Neural cell (in vitro differentiated cells): ENCODE results near the gene UPK1B. TPM values are rescaled to one million over a fixed set of nuclear protein-coding genes. Genes with fewer than 3 reads are reported as not detected.

ENCODE experiments used
- H2AFZ ChIP-seq: fragments of 200-600, 300-800 bp; sonication (generic), shearing (Covaris generic); 2 replicates; pipeline ENCODE4 v1.6.0; 2014; ENCODE audit warnings: low read depth, mild to moderate bottlenecking, antibody characterized with exemption, low read length, moderate library complexity
- H3F3A ChIP-seq: fragments of 200-600 bp; shearing (Covaris generic); 2 replicates; pipeline ENCODE4 v1.6.1; 2016; ENCODE audit warnings: mild to moderate bottlenecking, moderate library complexity, mixed read lengths, antibody characterized with exemption, low read length; ENCODE audit not compliant: insufficient read depth, poor library complexity, severe bottlenecking
- H3K27ac ChIP-seq: fragments of 200-600, 300-800 bp; sonication (generic), shearing (Covaris generic); 2 replicates; pipeline ENCODE4 v1.5.1; 2014; ENCODE audit warnings: mild to moderate bottlenecking, low read length, moderate library complexity
- H3K27me3 ChIP-seq: fragments of 300-800, 200-600 bp; sonication (generic), shearing (Covaris generic); 2 replicates; pipeline ENCODE4 v1.6.0; 2014; ENCODE audit warnings: mild to moderate bottlenecking, low read depth, low read length, moderate library complexity; ENCODE audit not compliant: insufficient read depth
- H3K36me3 ChIP-seq: fragments of 300-800, 200-600 bp; sonication (generic), shearing (Covaris generic); 2 replicates; pipeline ENCODE4 v1.5.1; 2014; ENCODE audit warnings: mild to moderate bottlenecking, antibody characterized with exemption, low read length, moderate library complexity; ENCODE audit not compliant: insufficient read depth
- H3K4me2 ChIP-seq: fragments of 300-800, 200-600 bp; sonication (generic), shearing (Covaris generic); 2 replicates; pipeline ENCODE4 v1.6.0; 2014; ENCODE audit warnings: mild to moderate bottlenecking, low read length
- H3K4me3 ChIP-seq: fragments of 300-800, 200-600 bp; sonication (generic), shearing (Covaris generic); 2 replicates; pipeline ENCODE4 v1.5.1; 2014; ENCODE audit warnings: mild to moderate bottlenecking, low read length, moderate library complexity
- H3K79me2 ChIP-seq: fragments of 200-600 bp; shearing (Covaris generic); replicated peaks from 2 replicates; pipeline ENCODE4 v1.6.0; 2014; ENCODE audit warnings: mild to moderate bottlenecking, low read length, moderate library complexity; ENCODE audit not compliant: insufficient read depth
- H3K9ac ChIP-seq: fragments of 300-800, 200-600 bp; sonication (generic), shearing (Covaris generic); 2 replicates; pipeline ENCODE4 v1.6.1; 2016; ENCODE audit warnings: mild to moderate bottlenecking, low read length, mixed read lengths
- H3K9me2 ChIP-seq: fragments of 200-600 bp; shearing (Covaris generic); 2 replicates; pipeline ENCODE4 v1.6.1; 2016; ENCODE audit warnings: mild to moderate bottlenecking, low read length, mixed read lengths; ENCODE audit not compliant: insufficient read depth
- H3K9me3 ChIP-seq: fragments of 200-600, 300-800 bp; sonication (generic), shearing (Covaris generic); 2 replicates; pipeline ENCODE4 v1.6.1; 2016; ENCODE audit warnings: mild to moderate bottlenecking, mixed run types, low read length, moderate library complexity, mixed read lengths
- H4K20me1 ChIP-seq: fragments of 200-600 bp; shearing (Covaris generic); 2 replicates; pipeline ENCODE4 v1.6.1; 2016; ENCODE audit warnings: mild to moderate bottlenecking, mixed run types; ENCODE audit not compliant: insufficient read depth
- EP300 ChIP-seq: fragments of 450-650 bp; conservative IDR thresholded peaks from 2 replicates; pipeline ENCODE4 v1.6.1; 2014; ENCODE audit warnings: antibody characterized with exemption, mild to moderate bottlenecking, moderate library complexity; ENCODE audit not compliant: poor library complexity, severe bottlenecking
- EZH2 ChIP-seq: fragments of 200-600, 300-800 bp; shearing (Covaris generic), sonication (generic); IDR thresholded peaks from 2 replicates; pipeline ENCODE4 v1.6.1; 2014; ENCODE audit warnings: antibody characterized with exemption, low read length, borderline replicate concordance, mild to moderate bottlenecking; ENCODE audit not compliant: insufficient read depth, poor library complexity, severe bottlenecking
- MXI1 ChIP-seq: fragments of 450-650 bp; conservative IDR thresholded peaks from 2 replicates; pipeline ENCODE4 v1.6.1; 2014; ENCODE audit warnings: antibody characterized with exemption, mild to moderate bottlenecking; ENCODE audit not compliant: poor library complexity, severe bottlenecking
- POLR2AphosphoS5 ChIP-seq: IDR thresholded peaks from 2 replicates; pipeline ENCODE4 v1.6.1; 2012
- RAD21 ChIP-seq: fragments of 450-650 bp; conservative IDR thresholded peaks from 2 replicates; pipeline ENCODE4 v1.6.1; 2014; ENCODE audit warnings: antibody characterized with exemption, mild to moderate bottlenecking, moderate library complexity
- SMC3 ChIP-seq: fragments of 450-650 bp; conservative IDR thresholded peaks from 2 replicates; pipeline ENCODE4 v1.6.1; 2014; ENCODE audit warnings: antibody characterized with exemption, mild to moderate bottlenecking, moderate library complexity; ENCODE audit not compliant: poor library complexity
- TAF1 ChIP-seq: IDR thresholded peaks from 2 replicates; pipeline ENCODE4 v1.6.1; 2012; ENCODE audit warnings: low read depth
- polyA plus RNA-seq: library from polyadenylated mRNA; depleted of rRNA; stranded (reverse); fragments of >200 nt; gene quantifications from 2 replicates; pipeline ENCODE4 v1.2.3, GENCODE V29; 2014
- TF ChIP-seq, protein P1 (sequence below): fragments of 450-650 bp; IDR thresholded peaks from 2 replicates; pipeline ENCODE4 v1.5.1; 2014; ENCODE audit warnings: antibody characterized with exemption, mild to moderate bottlenecking, moderate library complexity; ENCODE audit not compliant: poor library complexity, severe bottlenecking
- TF ChIP-seq, protein P2 (sequence below): IDR thresholded peaks from 2 replicates; pipeline ENCODE4 v1.6.1; 2012; ENCODE audit warnings: borderline replicate concordance

Gene UPK1B
- polyA plus RNA-seq, 1 donor from 2014 or later = not detected

GRCh38 chr3:119223511-119223910, 50.1 kb downstream of the UPK1B start:
- Histone ChIP-seq H3K79me2 (no peaks in the 10 kb centered on the region), H3K4me2 (no peak overlapping the region), H4K20me1 (no peaks in the 10 kb centered on the region), H3K27ac (no peak overlapping the region), H3K36me3 (no peaks in the 10 kb centered on the region), H3K9me2 (no peaks in the 10 kb centered on the region), H3K9me3 (no peaks in the 10 kb centered on the region), H3F3A (no peaks in the 10 kb centered on the region), H3K27me3 (no peaks in the 10 kb centered on the region), H2AFZ (no peak overlapping the region), H3K4me3 (no peak overlapping the region), H3K9ac (no peak overlapping the region)
- TF ChIP-seq, protein P1, sequence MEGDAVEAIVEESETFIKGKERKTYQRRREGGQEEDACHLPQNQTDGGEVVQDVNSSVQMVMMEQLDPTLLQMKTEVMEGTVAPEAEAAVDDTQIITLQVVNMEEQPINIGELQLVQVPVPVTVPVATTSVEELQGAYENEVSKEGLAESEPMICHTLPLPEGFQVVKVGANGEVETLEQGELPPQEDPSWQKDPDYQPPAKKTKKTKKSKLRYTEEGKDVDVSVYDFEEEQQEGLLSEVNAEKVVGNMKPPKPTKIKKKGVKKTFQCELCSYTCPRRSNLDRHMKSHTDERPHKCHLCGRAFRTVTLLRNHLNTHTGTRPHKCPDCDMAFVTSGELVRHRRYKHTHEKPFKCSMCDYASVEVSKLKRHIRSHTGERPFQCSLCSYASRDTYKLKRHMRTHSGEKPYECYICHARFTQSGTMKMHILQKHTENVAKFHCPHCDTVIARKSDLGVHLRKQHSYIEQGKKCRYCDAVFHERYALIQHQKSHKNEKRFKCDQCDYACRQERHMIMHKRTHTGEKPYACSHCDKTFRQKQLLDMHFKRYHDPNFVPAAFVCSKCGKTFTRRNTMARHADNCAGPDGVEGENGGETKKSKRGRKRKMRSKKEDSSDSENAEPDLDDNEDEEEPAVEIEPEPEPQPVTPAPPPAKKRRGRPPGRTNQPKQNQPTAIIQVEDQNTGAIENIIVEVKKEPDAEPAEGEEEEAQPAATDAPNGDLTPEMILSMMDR = no peak
- TF ChIP-seq RAD21 (no peak), TAF1 (no peak), POLR2AphosphoS5 (no peak)
- TF ChIP-seq, protein P2, sequence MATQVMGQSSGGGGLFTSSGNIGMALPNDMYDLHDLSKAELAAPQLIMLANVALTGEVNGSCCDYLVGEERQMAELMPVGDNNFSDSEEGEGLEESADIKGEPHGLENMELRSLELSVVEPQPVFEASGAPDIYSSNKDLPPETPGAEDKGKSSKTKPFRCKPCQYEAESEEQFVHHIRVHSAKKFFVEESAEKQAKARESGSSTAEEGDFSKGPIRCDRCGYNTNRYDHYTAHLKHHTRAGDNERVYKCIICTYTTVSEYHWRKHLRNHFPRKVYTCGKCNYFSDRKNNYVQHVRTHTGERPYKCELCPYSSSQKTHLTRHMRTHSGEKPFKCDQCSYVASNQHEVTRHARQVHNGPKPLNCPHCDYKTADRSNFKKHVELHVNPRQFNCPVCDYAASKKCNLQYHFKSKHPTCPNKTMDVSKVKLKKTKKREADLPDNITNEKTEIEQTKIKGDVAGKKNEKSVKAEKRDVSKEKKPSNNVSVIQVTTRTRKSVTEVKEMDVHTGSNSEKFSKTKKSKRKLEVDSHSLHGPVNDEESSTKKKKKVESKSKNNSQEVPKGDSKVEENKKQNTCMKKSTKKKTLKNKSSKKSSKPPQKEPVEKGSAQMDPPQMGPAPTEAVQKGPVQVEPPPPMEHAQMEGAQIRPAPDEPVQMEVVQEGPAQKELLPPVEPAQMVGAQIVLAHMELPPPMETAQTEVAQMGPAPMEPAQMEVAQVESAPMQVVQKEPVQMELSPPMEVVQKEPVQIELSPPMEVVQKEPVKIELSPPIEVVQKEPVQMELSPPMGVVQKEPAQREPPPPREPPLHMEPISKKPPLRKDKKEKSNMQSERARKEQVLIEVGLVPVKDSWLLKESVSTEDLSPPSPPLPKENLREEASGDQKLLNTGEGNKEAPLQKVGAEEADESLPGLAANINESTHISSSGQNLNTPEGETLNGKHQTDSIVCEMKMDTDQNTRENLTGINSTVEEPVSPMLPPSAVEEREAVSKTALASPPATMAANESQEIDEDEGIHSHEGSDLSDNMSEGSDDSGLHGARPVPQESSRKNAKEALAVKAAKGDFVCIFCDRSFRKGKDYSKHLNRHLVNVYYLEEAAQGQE = no peak

DNA sequence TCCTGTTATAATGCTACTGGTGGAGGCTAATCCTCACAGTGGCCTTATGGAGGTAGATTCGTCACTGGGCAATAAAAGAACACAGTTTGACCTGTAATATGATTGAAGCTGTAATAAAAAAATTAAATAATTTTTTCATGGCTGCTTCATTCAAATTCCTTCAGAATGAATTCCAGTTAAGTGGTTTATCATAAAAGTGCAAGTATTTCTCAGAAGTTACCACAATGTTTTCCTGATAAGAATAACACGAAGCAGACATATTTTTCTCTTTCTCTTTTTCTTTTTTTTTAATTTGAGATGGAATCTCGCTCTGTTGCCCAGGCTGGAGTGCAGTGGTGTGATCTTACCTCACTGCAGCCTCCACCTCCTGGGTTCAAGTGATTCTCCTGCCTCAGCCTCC, 51.7 kb downstream of the UPK1B start:
- Histone ChIP-seq H3F3A (no peaks in the 10 kb centered on the region), H3K4me2 (no peak overlapping the region), H3K79me2 (no peaks in the 10 kb centered on the region), H3K4me3 (no peak overlapping the region), H4K20me1 (no peaks in the 10 kb centered on the region), H2AFZ (no peak overlapping the region), H3K27ac (no peak overlapping the region), H3K9me2 (no peaks in the 10 kb centered on the region), H3K9ac (no peak overlapping the region), H3K9me3 (no peaks in the 10 kb centered on the region), H3K27me3 (no peaks in the 10 kb centered on the region), H3K36me3 (no peaks in the 10 kb centered on the region)
- TF ChIP-seq EZH2 = no peak

DNA sequence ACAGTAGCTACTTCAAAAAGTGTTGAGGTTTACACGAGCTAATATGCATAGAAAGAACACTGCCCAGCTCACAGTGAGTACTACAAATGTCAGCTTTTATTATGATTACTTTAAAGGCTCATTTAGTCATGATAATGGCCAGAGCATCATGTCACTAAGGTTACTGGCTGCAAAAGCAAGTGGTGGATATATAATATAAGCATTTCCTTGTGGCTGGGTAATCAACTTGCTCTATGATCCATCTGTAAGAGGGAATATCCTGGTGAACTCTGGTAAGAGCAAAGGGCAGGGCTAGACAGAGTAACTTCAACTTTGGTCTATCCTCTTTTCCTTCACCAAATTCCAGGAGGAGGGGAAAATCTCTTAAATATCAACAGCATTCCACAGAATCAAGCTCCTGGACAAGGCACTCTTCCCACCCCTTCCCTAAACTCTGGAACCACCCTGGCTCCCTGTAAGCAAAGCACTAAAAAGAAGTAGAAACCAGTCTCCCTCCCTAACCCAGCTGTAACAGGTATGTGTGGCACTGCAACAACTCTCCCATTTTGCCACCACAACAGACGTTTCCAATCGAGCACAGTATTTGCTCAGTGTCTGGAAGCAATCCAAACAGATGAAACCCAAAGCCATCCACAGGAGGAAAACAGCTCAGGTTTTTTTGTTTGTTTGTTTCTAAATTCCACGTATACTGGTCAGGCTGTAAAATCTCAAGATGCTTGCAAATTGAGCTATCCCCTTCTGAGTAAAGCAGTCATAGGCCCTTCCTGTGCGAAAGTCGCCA, 53.9 kb downstream of the UPK1B start:
- H3K9me3 ChIP-seq = no peaks in the 10 kb centered on the region
- H3F3A ChIP-seq = no peaks in the 10 kb centered on the region
- no peaks in the 10 kb centered on the region for H4K20me1 ChIP-seq
- no peak overlapping the region for H2AFZ ChIP-seq
- no peak overlapping the region for H3K4me2 ChIP-seq
- H3K36me3 ChIP-seq = no peaks in the 10 kb centered on the region
- no peak overlapping the region for H3K4me3 ChIP-seq
- no peaks in the 10 kb centered on the region for H3K79me2 ChIP-seq
- no peak overlapping the region for H3K27ac ChIP-seq
- no peaks in the 10 kb centered on the region for H3K9me2 ChIP-seq
- H3K9ac ChIP-seq = no peak overlapping the region
- TF ChIP-seq TAF1 = no peak
- no peak for TF ChIP-seq SMC3
- TF ChIP-seq MXI1 = no peak
- TF ChIP-seq RAD21 = no peak
- TF ChIP-seq, protein P1 = no peak
- TF ChIP-seq EZH2 = no peak
- TF ChIP-seq EP300 = no peak
- TF ChIP-seq, protein P2 = no peak
- TF ChIP-seq POLR2AphosphoS5 = no peak
- no peaks in the 10 kb centered on the region for H3K27me3 ChIP-seq
